GM10266 (cell line): ENCODE results near the gene SPC24.
"Not testable (repeated sequence)": the region's sequence is repeated elsewhere in the genome, so short reads cannot be mapped to it uniquely, and the experiment has no call there.

Experiments used
- DNase-seq: peaks from one replicate; pipeline ENCODE4 v3.0.0; 2012; ENCODE audit errors: extremely low spot score
- CTCF ChIP-seq: IDR thresholded peaks from 2 replicates; pipeline ENCODE4 v1.5.1; 2012; ENCODE audit warnings: mild to moderate bottlenecking, low read depth; ENCODE audit not compliant: control insufficient read depth, insufficient read depth; ENCODE audit errors: missing control alignments

Gene SPC24

GRCh38 chr19:11102944-11103343 is 52.6 kb downstream of the SPC24 start:
- TF ChIP-seq CTCF: no peak
- DNase-seq: no peak

GRCh38 chr19:11101057-11101456 is 54.5 kb downstream of the SPC24 start:
- no peak for DNase-seq
- no peak for TF ChIP-seq CTCF

- TF ChIP-seq CTCF: no peak
- no peak for DNase-seq
These were observed 55.5 kb downstream of the SPC24 start for GRCh38 chr19:11100049-11100448.

- TF ChIP-seq CTCF: no peak
- DNase-seq: no peak
These were observed 56.7 kb downstream of the SPC24 start for GRCh38 chr19:11098861-11099260.

- DNase-seq: no peak
- TF ChIP-seq CTCF: no peak
These were observed 57.3 kb downstream of the SPC24 start for GRCh38 chr19:11098327-11098726.

GRCh38 chr19:11097367-11097766 is 58.2 kb downstream of the SPC24 start:
- not testable (repeated sequence) for DNase-seq

- no peak for TF ChIP-seq CTCF
- peak; percentile 62 for DNase-seq
These were observed 59.3 kb downstream of the SPC24 start for GRCh38 chr19:11096210-11096841.
